CD14-positive monocyte (primary cell): ENCODE measurements around the gene ADAM22. TPM values are rescaled to one million over a fixed set of nuclear protein-coding genes. Genes with fewer than 3 reads are reported as not detected.
"Not testable (repeated sequence)": the region's sequence is repeated elsewhere in the genome, so short reads cannot be mapped to it uniquely, and the experiment has no call there.

ENCODE experiments used
- DNase-seq, 3 donors: peaks; one replicate each; pipeline ENCODE4 v3.0.0-alpha.2; 2011 to 2022
- H2AFZ ChIP-seq: 2 replicates; pipeline ENCODE4 v1.6.0; 2012; ENCODE audit warnings: mild to moderate bottlenecking, low read depth, low read length, inconsistent platforms; ENCODE audit not compliant: insufficient read depth, poor library complexity, severe bottlenecking
- H3K27ac ChIP-seq, 2 donors: 1 replicate in 1 of 2; 2 replicates in 1 of 2; pipeline ENCODE4 v1.5.1; 2012 to 2013; ENCODE audit warnings: low read length in 2 of 2, control low read depth in 1 of 2, inconsistent platforms in 1 of 2, low read depth in 1 of 2, mild to moderate bottlenecking in 1 of 2
- H3K27me3 ChIP-seq, 2 donors: one replicate each; pipeline versions ENCODE4 v1.6.0 to v1.6.1; 2011 to 2013; ENCODE audit warnings: low read length in 2 of 2; ENCODE audit not compliant: control insufficient read depth in 2 of 2, insufficient read depth in 2 of 2
- H3K36me3 ChIP-seq, 2 donors: replicated peaks in 1 of 2; 1 replicate in 1 of 2; 2 replicates in 1 of 2; pipeline versions ENCODE4 v1.5.1 to v1.6.1; 2012 to 2013; ENCODE audit warnings: low read length in 2 of 2, control low read depth in 1 of 2, inconsistent platforms in 1 of 2, mild to moderate bottlenecking in 1 of 2; ENCODE audit not compliant: insufficient read depth in 2 of 2, control insufficient read depth in 1 of 2
- H3K4me1 ChIP-seq, 2 donors: 1 replicate in 1 of 2; 2 replicates in 1 of 2; pipeline versions ENCODE4 v1.5.1 to v1.6.1; 2012 to 2013; ENCODE audit warnings: low read length in 2 of 2, control low read depth in 1 of 2, inconsistent platforms in 1 of 2, mild to moderate bottlenecking in 1 of 2, moderate library complexity in 1 of 2; ENCODE audit not compliant: insufficient read depth in 2 of 2, control insufficient read depth in 1 of 2
- H3K4me2 ChIP-seq: replicated peaks from 2 replicates; pipeline ENCODE3; 2012; ENCODE audit warnings: low read length, moderate library complexity, mild to moderate bottlenecking; ENCODE audit not compliant: poor library complexity, severe bottlenecking; ENCODE audit errors: extremely low read depth
- H3K4me3 ChIP-seq, 3 experiments: fragments of 200-600 bp in 1 of 3; sonication (generic) in 1 of 3; replicated peaks in 1 of 3; 1 replicate in 2 of 3; 2 replicates in 1 of 3; pipeline ENCODE4 v1.5.1; 2011 to 2013; ENCODE audit warnings: low read length in 3 of 3, mild to moderate bottlenecking in 3 of 3, control low read depth in 2 of 3, low read depth in 2 of 3, inconsistent platforms in 1 of 3, moderate library complexity in 1 of 3
- H3K79me2 ChIP-seq: 2 replicates; pipeline ENCODE4 v1.6.0; 2012; ENCODE audit warnings: mild to moderate bottlenecking, control low read depth, inconsistent platforms, low read length, moderate library complexity; ENCODE audit not compliant: insufficient read depth
- H3K9ac ChIP-seq: 2 replicates; pipeline ENCODE4 v1.6.0; 2017; ENCODE audit warnings: low read length, mild to moderate bottlenecking; ENCODE audit not compliant: insufficient read depth, poor library complexity, severe bottlenecking
- H3K9me3 ChIP-seq, 2 donors: replicated peaks in 1 of 2; 1 replicate in 1 of 2; 2 replicates in 1 of 2; pipeline versions ENCODE4 v1.5.1 to v1.6.1; 2012 to 2013; ENCODE audit warnings: low read length in 2 of 2, control low read depth in 1 of 2; ENCODE audit not compliant: control insufficient read depth in 1 of 2, insufficient read depth in 1 of 2
- H4K20me1 ChIP-seq: 2 replicates; pipeline ENCODE4 v1.6.0; 2012; ENCODE audit warnings: mild to moderate bottlenecking, low read length, control low read depth, moderate library complexity; ENCODE audit not compliant: insufficient read depth
- H3K27ac Mint-ChIP-seq, 7 donors: one replicate each; pipeline ENCODE4 v1.8.0; 2020; ENCODE audit warnings: mild to moderate bottlenecking in 7 of 7, mixed read lengths in 7 of 7, moderate library complexity in 6 of 7, inconsistent platforms in 2 of 7
- H3K27me3 Mint-ChIP-seq, 3 donors: one replicate each; pipeline ENCODE4 v1.8.0; 2021 to 2022; ENCODE audit warnings: low read depth in 3 of 3, mild to moderate bottlenecking in 3 of 3, mixed read lengths in 3 of 3, moderate library complexity in 3 of 3, inconsistent platforms in 1 of 3
- H3K36me3 Mint-ChIP-seq, 2 donors: one replicate each; pipeline ENCODE4 v1.8.0; 2020; ENCODE audit warnings: mixed read lengths in 2 of 2, inconsistent platforms in 1 of 2, mild to moderate bottlenecking in 1 of 2
- H3K4me1 Mint-ChIP-seq: one replicate; pipeline ENCODE4 v1.8.0; 2020; ENCODE audit warnings: mild to moderate bottlenecking, mixed read lengths
- H3K4me3 Mint-ChIP-seq, 2 donors: one replicate each; pipeline ENCODE4 v1.8.0; 2020; ENCODE audit warnings: mild to moderate bottlenecking in 2 of 2, mixed read lengths in 2 of 2, moderate library complexity in 1 of 2
- H3K9me3 Mint-ChIP-seq, 7 donors: one replicate each; pipeline ENCODE4 v1.8.0; 2020 to 2022; ENCODE audit warnings: mixed read lengths in 7 of 7, mild to moderate bottlenecking in 6 of 7, moderate library complexity in 6 of 7, inconsistent platforms in 2 of 7
- WGBS: methylation state at CpG from one replicate; pipeline ENCODE4 v1.1.5; 2013; ENCODE audit warnings: missing lambda C conversion rate; ENCODE audit not compliant: insufficient coverage; 5-methylcytosine and 5-hydroxymethylcytosine counted together
- intact Hi-C, 2 donors: fragments of 100-400 bp; cut with micrococcal nuclease; formaldehyde crosslinking; loops; one replicate each; pipeline versions ENCODE4 v1.15.0 to v1.15.1; 2023
- polyA plus RNA-seq, 3 donors: library from polyadenylated mRNA; depleted of rRNA in 1 of 3; unstranded in 2 of 3; stranded (reverse) in 1 of 3; fragments of 300-500 nt in 2 of 3; fragments of >200 nt in 1 of 3; fragmentation: Illumina TruSeq in 2 of 3; gene quantifications; 1 replicate in 2 of 3; 2 replicates in 1 of 3; pipeline ENCODE4 v1.2.3, GENCODE V29; 2012 to 2021
- TF ChIP-seq, protein P1 (sequence below): fragments of 200-600 bp; IDR thresholded peaks from one replicate; pipeline ENCODE4 v1.8.0; 2022; ENCODE audit warnings: antibody characterized with exemption, mild to moderate bottlenecking

ADAM22 gene
- polyA plus RNA-seq, 3 donors: 0.01 to 0.17 TPM; not detected in 1

DNA sequence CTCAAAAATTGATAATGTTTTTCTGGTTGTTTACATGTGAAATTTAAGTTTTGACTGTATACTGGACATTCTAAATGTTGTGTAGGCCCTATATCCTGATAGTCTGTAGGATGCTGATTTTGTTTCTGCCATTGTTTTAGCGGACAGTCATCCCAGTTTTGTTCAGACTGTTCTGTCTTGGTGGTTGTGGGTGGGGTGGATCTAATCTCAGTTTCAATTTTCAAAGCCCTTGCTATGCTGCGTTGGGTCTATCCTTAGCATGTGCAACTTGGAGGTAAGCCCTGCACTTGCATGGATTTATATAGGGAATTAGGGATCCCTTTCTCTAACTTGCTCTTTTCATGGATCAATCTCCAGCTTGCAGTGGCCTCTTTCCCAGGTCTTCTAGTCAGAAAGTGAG, 38.7 kb upstream of the ADAM22 start:
- H4K20me1 ChIP-seq: no peaks in the 10 kb centered on the region
- no peaks in the 10 kb centered on the region for H3K27me3 Mint-ChIP-seq
- H3K36me3 Mint-ChIP-seq: peaks cover 64 to 71% of the 10 kb centered on the region in 2 donors
- H3K4me1 Mint-ChIP-seq: no peaks in the 10 kb centered on the region
- H3K27ac ChIP-seq: peak overlapping the region in 1 of 2 donors; percentile 27
- 100% methylated on average over 2 of the region's 2 CpGs for WGBS
- intact Hi-C loops: no loop called here
- TF ChIP-seq, protein P1, sequence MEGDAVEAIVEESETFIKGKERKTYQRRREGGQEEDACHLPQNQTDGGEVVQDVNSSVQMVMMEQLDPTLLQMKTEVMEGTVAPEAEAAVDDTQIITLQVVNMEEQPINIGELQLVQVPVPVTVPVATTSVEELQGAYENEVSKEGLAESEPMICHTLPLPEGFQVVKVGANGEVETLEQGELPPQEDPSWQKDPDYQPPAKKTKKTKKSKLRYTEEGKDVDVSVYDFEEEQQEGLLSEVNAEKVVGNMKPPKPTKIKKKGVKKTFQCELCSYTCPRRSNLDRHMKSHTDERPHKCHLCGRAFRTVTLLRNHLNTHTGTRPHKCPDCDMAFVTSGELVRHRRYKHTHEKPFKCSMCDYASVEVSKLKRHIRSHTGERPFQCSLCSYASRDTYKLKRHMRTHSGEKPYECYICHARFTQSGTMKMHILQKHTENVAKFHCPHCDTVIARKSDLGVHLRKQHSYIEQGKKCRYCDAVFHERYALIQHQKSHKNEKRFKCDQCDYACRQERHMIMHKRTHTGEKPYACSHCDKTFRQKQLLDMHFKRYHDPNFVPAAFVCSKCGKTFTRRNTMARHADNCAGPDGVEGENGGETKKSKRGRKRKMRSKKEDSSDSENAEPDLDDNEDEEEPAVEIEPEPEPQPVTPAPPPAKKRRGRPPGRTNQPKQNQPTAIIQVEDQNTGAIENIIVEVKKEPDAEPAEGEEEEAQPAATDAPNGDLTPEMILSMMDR: no peak
- H3K36me3 ChIP-seq: peaks cover 38 to 84% of the 10 kb centered on the region in 2 donors
- peaks cover 27% of the 10 kb centered on the region for H3K79me2 ChIP-seq
- H3K4me3 Mint-ChIP-seq: no peak overlapping the region
- no peak for DNase-seq
- no peaks in the 10 kb centered on the region for H3K9me3 ChIP-seq
- H3K4me1 ChIP-seq: no peaks in the 10 kb centered on the region
- H3K27me3 ChIP-seq: no peaks in the 10 kb centered on the region
- no peak overlapping the region for H3K4me3 ChIP-seq
- no peak overlapping the region for H3K4me2 ChIP-seq
- no peaks in the 10 kb centered on the region for H3K9me3 Mint-ChIP-seq
- no peak overlapping the region for H2AFZ ChIP-seq
- no peak overlapping the region for H3K9ac ChIP-seq
- peak overlapping the region in 3 of 7 donors; percentile 0 to 53 (median 14) for H3K27ac Mint-ChIP-seq

DNA sequence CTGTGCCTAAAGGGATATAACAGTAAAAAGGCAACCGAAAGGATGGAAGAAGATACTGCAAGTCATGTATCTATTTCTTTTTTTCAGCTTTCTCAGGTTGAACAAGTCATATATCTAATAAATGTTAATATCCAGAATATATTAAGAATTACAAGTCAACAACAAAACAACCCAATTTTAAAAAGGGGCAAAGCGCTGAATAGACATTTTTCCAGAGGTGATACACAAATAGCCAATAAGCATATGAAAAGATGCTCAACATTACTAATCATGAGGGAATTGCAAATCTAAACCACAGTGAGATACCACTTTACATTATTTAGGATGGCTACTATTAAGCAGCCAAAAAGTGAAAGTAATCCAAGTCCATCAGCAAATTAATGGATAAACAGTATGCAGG, 34.8 kb upstream of the ADAM22 start:
- WGBS: no CpG with 5 or more reads among the region's 2 CpGs
- H3K79me2 ChIP-seq: peaks cover 11% of the 10 kb centered on the region
- TF ChIP-seq, protein P1: no peak
- no peaks in the 10 kb centered on the region for H3K27me3 ChIP-seq
- H3K36me3 Mint-ChIP-seq: peaks cover 73 to 84% of the 10 kb centered on the region in 2 donors
- no peak overlapping the region for H3K9ac ChIP-seq
- no peak overlapping the region for H3K4me3 Mint-ChIP-seq
- H3K4me3 ChIP-seq: no peak overlapping the region
- no peak overlapping the region for H2AFZ ChIP-seq
- no peaks in the 10 kb centered on the region for H3K9me3 Mint-ChIP-seq
- H3K36me3 ChIP-seq: peaks cover 52 to 96% of the 10 kb centered on the region in 2 donors
- H3K27ac ChIP-seq: no peak overlapping the region
- no peaks in the 10 kb centered on the region for H3K4me1 Mint-ChIP-seq
- no peaks in the 10 kb centered on the region for H4K20me1 ChIP-seq
- no peaks in the 10 kb centered on the region for H3K4me1 ChIP-seq
- DNase-seq: no peak
- no peak overlapping the region for H3K27ac Mint-ChIP-seq
- H3K27me3 Mint-ChIP-seq: peaks cover 0 to 1% (median 0%) of the 10 kb centered on the region in 3 donors
- intact Hi-C loops: no loop called here
- H3K4me2 ChIP-seq: no peak overlapping the region
- H3K9me3 ChIP-seq: no peaks in the 10 kb centered on the region

DNA sequence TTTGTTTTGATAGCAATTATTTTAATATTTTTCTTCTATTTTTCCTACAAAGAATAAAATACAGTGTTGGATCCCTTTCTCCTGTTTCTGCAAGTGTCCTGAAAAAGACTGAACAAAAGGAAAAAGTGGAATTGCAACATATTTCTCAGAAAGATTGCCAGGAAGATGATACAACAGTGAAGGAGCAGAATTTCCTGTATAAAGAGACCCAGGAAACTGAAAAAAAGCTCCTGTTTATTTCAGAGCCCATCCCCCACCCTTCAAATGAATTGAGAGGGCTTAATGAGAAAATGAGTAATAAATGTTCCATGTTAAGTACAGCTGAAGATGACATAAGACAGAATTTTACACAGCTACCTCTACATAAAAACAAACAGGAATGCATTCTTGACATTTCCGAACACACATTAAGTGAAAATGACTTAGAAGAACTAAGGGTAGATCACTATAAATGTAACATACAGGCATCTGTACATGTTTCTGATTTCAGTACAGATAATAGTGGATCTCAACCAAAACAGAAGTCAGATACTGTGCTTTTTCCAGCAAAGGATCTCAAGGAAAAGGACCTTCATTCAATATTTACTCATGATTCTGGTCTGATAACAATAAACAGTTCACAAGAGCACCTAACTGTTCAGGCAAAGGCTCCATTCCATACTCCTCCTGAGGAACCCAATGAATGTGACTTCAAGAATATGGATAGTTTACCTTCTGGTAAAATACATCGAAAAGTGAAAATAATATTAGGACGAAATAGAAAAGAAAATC, 26.7 kb upstream of the ADAM22 start:
- peaks cover 20 to 54% of the 10 kb centered on the region in 2 donors for H3K36me3 ChIP-seq
- H3K9ac ChIP-seq, H2AFZ ChIP-seq, H4K20me1 ChIP-seq, H3K4me3 ChIP-seq, H3K9me3 ChIP-seq, H3K27ac Mint-ChIP-seq, H3K4me2 ChIP-seq, H3K27ac ChIP-seq, H3K27me3 ChIP-seq, DNase-seq, H3K4me3 Mint-ChIP-seq, H3K4me1 ChIP-seq, H3K27me3 Mint-ChIP-seq, H3K79me2 ChIP-seq, H3K9me3 Mint-ChIP-seq, intact Hi-C loops, H3K4me1 Mint-ChIP-seq: not testable (repeated sequence)
- peaks cover 38 to 54% of the 10 kb centered on the region in 2 donors for H3K36me3 Mint-ChIP-seq
- WGBS: no CpG with 5 or more reads among the region's 3 CpGs
